Measurements from ENCODE around the gene RIPOR1.
"Not testable (repeated sequence)": the region's sequence is repeated elsewhere in the genome, so short reads cannot be mapped to it uniquely, and the experiment has no call there.

The RIPOR1 gene

DNA sequence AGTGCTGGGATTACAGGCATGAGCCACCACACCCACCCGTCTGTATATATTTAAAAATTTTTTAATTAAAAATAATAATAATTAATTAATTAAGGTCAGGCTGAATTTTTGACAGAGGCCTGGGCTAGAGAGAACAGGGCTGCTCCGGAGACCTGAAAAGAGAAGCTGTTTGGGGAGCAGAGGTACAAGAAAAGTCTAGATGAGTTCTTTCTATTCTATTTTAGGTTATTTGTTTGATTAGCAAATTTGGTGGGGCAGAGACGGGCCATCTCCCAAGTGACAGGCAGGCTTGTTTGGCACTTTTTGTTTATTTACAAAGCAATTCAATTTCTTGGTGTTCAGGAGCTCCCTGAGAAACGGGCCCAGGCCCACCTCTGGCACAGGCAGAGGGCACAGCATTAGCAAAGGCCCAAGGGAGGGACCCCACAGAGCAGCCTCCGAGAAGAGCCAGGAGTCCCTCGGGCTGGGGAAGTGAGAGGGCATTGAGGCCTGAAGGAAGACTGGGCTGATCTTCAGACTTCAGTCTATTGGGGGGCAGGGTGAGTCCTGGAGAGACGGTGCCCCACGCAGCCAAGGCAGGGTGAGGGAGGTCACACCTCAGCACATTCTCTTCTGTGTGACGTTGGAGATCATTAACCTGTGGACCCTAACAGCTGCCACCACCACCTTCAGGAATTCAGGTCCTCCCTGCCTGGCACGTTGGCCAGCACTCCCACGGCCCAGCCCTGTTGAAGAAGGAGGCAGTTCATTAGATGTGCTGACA is 10.8 kb upstream of the RIPOR1 start:
- DNase-seq (ENCODE audit: low read depth): no peak

DNA sequence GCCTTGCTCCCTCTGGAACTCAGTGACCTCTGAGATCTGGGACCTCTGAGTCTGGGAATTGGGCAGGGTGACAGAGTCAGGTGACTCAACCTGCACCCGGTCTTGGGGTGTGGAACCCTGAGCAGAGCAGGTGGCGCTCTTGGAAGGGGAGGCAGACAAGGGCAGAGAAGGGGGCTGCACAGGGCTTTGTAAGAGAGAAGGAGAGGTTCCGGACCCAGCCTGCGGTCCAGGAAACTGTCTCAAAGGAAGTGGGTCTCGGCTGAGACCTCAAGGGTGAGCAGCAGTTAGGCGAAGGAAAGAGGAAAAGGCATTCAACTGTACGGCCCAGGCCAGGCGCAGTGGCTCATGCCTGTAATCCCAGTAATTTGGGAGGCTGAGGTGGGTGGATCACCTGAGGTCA is 10.0 kb upstream of the RIPOR1 start:
- DNase-seq (ENCODE audit: low read depth): no peak

DNA sequence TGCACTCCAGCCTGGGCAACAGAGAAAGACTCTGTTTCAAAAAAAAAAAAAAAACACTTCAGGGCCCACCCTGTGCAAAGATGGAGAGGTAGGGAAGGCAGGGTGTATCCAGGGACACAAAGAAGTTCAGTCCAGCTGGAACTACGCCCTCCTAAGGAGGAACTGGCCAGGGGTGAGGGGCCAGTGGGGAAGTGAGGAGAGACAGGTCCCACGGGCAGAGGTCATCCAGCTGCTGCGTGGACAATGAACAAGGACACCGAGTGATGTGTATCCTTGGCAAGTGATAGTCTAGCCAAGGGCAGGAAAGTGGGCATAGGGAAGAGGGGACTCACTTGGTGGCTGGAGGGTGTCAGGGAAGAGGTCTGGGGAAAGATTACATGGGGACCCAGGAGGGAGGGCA is 9.4 kb upstream of the RIPOR1 start:
- no peak for DNase-seq (ENCODE audit: low read depth)

DNA sequence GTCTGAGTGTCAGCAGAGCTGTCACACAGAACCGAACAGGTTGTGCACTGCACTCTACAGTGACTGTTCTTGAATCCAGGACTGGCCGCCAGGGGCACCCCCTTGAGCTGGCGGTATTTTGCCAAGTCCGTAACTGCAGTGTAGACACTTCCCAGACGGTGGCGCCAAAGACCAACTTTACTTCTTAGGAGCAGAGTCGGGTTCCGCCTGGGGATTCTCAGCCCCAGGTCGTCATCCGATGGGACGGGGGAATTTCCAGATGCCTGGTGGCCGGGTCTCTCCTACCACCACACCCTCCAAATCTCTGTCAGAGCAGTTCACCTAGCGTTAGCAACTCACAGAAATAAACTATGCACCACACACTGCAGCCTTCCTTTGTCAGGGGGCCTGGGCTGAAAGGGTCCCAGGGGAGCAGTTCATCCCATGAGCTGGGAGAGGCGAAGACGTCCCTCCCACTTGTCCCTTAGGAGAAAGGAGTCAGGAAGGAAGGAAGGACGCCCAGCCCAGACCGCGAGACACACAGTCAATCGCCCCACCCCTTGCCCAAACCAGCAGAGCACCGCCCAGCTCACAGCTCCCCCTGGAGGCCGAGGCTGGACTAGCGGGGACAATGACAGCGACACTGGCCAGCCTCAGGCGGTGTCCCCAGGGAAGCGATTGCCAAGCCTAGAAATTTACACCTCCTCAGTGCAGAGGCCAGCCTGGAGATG is 7.4 kb upstream of the RIPOR1 start:
- peak; percentile 94 for DNase-seq (ENCODE audit: low read depth)

DNA sequence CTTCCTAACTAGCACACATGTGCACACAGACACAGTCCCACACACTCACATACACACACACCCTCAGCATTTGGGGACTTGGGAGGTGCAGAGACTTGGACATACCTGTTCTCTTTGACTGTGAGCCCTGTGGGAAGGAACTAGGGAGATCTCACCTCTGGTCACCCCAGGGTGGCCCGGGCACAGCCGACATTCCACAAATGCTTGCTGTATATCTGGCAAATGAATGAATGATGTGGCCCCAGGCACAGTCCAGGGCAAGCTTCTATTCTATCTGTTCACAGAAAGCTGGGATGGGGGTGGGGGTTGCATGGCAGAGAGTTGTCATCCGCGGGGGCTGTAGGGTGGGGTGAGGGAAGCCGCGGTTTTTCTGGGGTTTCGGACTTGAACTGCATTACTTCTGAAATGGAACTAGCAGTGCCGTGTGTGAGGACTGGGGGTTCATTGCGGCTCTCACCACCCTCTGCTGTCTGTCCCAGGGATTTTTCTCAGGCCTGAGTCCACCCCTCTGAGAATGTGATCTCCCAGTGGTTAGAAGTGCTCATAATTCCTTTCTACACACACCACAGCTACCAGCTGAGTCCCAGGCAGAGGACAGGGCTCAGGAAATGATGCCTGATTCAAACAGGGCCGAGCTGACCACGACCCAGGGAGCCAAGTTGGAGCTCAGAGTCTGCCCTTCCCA is 3.3 kb upstream of the RIPOR1 start:
- no peak for DNase-seq (ENCODE audit: low read depth)

DNA sequence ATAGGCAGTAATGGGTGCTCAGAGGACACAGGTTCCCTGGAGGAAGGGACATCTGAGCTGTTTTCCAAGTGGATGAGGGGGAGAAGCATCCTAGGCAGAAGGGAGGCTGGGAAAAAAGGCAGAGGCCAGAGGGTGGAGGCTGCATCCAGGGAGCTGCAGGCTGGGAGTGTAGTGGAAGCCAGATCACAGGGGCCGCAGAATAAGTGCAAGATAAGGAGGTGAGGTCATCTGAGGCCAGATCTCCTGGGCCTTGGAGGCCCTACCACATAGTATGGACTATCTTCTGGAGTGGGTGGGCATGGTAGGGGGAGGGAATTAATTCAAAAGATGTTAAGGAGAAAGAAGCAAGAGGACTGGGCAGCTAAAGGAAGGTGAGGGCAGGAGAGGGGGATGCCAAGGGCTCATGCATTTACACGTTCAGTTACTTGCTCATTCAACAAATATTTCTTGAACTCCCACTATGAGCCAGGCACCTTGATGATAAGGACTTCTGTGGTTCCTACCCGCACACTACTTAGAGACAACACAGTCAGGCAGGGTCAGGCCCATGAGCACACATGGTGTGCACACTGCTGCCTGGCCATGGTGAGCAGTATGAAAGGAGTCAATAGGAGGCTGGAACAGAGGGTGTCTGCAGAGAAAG is 2.4 kb upstream of the RIPOR1 start:
- DNase-seq (ENCODE audit: low read depth): no peak

DNA sequence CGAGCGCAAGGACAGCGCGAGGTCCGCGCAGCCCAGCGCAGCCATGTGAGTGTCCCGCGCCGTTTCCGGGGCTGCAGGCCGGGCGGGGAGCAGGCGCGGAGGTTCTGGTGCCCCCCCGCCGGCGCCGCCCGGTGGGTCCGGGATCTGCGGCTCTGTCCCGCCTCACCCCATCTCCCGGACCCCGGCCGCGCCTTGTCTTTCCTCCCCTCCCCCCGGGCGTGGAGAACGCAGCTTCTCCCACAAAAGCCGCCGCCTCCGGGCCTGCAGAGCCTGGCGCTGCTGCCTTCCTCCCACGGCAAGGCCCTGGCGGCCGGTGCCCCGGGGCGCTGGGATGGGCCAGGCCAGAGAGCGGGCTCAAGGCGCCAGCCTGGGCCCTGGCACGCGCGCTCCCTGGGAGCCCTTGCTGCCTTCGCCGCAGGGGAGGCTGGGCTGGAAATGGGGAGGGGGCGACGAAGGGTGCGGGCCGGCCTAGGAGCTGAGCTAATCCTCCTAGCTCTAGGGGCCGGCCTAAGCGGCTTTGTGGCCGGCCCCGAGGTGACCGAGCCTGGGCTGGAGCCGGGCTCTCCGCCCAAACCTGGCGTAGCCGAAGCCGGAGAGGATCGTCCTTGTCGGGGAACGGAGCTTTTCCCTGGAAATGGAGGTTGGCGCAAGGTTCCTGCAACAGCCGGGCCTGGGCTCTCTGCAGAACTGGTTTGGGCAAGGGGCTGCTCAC is 397 bp downstream of the RIPOR1 start:
- no peak for DNase-seq (ENCODE audit: low read depth)

DNA sequence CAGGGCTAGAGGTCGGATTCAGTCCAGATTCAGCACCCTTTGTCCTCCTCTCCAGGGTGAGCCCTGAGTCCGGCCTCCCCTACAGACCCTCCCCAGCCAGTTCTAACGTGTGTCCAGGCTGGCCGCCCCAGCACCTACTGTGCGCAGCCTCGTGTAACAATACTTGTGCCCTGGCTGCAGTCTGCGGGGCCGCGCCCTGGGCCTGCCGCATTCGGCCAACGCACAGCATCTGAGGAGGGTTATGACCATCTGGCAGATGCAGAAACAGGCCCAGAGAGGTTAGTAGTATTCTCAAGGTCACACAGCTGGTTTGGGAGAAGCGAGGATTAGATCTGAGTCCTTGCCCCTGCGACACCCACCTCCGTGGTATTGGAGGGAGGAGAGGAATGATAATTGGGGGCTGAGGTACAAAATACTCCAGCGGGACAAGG is 968 bp downstream of the RIPOR1 start:
- DNase-seq (ENCODE audit: low read depth): no peak

DNA sequence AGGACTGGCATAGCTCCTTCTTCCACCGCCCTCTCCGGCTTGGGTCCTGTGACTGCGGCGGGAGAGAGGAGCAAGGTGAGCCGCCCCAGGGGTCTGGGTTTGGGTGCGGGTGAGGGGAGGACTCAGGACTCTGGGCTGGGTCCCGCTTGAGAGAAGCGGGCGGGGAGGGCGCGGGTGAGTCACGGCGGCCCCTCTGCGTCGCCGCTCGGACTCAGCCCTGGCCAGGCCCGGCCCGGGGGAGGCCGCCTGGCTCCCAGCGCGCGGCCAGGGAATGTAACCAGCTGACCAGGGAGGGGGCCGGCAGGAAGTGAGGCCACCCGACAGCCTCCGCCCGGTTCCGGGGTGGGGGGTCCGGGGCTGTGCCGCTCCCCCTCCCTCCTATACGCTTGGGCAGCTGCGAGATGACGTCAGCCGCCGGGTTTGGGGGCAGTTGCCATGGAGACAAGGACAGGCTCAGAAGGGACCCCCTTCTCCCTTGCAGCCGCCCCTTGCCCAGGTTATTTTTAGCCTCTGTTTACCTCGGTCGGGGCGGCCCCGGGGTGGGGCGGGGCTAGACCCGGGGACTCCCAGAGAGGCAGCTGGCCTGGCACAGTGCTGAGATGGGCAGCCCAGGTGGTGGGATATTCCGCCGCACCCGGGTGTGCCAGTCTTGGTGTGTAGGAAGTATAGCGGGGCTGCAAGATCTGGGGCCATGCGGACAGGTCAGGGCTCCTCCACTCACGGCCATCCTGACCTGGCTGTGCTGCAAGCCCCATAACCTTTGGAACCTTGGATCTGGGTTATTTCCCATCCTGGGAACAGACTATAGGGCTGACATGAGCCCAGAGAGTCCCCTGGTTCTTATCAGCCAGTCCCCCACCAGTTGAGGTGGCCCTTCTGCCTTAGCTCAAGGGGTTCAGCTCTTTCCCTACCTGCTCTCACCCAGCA is 1.6 kb downstream of the RIPOR1 start:
- no peak for DNase-seq (ENCODE audit: low read depth)

DNA sequence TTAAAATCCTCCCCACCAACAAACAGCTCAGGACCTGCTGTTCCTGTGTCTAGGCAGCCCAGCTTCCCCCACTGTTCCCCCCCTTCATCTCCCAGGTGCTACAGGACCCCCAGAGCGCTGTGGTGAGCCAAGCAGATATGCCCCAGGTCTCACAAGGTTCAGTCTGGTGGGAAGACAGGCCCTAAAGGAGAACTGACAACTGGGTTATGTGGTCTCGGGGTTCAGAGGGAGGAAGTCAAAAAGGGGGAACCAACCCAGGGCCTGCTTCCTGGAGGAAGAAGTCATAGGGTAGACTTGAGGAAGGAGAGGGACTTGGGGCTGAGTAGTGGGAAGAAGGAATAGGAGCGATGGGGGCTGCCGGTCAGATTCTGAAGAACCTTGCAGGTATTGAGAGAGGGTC is 2.6 kb downstream of the RIPOR1 start:
- DNase-seq (ENCODE audit: low read depth): no peak

DNA sequence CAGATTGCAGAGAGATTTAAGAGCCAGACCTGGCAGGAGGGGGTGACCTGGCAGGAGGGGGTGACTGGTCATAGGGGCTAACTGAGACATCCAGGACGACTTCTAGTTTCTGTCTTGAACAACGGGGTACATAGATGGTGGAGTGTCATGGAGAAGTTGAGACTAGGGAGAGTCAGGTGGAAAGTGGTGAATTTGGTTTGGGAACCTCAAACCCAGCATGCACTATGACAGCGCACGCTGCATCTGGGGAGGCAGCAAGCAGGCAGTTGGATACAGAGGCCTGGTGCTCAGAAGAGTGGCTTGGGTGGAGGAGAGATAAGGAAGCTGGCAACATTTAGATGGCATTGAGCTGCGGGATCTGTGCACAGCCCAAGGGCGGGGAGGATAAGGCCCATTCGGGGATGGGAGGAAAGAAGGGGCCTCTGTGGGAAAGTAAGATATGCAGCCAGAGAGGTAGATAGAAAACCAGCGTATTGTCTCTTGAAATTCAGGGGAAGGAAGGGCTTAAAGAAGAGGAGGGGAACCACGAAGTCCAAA is 4.5 kb downstream of the RIPOR1 start:
- DNase-seq (ENCODE audit: low read depth): no peak

DNA sequence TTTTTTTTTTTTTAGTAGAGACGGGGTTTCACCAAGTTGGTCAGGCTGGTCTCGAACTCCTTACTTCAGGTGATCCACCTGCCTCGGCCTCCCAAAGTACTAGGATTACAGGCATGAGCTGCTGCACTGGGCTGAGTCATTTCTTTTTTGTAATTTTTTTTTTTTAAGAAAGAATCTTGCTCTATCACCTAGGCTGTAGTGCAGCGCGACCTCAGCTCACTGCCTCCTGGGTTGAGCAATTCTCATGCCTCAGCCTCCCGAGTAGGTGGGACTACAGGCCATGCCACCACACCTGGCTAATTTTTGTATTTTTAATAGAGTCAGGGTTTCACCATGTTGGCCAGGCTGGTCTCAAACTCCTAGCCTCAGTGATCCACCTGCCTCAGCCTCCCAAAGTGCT is 5.4 kb downstream of the RIPOR1 start:
- DNase-seq (ENCODE audit: low read depth): not testable (repeated sequence)

DNA sequence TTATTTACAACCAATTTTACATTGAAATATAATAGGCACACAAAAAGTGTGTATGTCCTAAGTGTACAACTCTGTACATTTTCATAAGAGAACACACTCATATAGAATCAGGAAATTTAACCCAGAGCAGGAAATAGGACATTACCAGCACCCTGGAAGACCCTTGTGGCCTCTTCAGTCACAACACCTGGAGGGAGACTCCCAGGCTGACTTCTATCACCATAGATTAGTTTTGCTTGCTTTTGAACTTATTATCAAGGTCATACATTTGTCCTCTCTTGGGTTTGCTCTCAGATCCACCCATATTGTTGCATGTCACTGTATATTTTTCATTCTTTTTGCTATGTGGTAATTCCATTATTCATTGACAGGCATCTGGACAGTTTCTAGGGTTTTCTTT is 5.8 kb downstream of the RIPOR1 start:
- no peak for DNase-seq (ENCODE audit: low read depth)

DNA sequence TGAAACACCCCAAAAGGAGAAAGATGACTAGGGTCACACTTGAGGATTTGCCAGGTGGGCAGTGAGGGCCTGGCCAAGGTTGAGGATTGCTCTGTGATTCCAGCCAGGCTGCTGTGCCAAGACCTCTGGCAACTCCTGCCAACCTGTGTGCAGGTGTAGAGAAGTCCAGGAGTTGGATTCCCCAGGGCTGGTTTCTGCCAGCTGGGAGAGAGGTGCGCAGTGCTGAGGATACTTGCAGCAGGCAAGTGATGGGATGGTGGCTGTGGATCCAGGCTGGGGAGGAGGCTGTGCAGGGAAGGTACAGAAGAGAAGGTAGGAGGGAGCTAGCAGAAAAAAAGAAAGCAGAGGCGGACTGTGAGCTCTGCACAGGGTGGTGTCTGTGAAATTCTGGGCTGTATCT is 6.6 kb downstream of the RIPOR1 start:
- DNase-seq (ENCODE audit: low read depth): no peak

DNA sequence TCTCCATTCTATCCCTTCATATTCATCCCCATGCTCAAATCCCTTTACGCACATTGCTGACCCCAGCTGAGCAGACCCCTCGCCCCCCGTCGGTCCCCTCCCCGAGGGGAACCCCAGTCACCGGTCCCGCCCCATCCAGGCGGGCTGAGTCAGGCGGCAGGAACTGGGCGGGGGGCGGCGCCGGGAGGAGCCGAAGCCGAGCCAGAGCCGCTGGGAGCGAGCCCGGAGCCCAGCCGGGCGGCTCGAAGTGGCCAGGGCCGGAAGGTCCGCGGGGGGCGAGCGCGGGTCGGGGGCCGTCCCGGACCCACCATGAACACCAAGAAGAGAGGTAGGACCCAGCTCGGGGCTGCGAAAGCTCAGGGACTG is 8.6 kb downstream of the RIPOR1 start:
- peak; percentile 50 for DNase-seq (ENCODE audit: low read depth)

DNA sequence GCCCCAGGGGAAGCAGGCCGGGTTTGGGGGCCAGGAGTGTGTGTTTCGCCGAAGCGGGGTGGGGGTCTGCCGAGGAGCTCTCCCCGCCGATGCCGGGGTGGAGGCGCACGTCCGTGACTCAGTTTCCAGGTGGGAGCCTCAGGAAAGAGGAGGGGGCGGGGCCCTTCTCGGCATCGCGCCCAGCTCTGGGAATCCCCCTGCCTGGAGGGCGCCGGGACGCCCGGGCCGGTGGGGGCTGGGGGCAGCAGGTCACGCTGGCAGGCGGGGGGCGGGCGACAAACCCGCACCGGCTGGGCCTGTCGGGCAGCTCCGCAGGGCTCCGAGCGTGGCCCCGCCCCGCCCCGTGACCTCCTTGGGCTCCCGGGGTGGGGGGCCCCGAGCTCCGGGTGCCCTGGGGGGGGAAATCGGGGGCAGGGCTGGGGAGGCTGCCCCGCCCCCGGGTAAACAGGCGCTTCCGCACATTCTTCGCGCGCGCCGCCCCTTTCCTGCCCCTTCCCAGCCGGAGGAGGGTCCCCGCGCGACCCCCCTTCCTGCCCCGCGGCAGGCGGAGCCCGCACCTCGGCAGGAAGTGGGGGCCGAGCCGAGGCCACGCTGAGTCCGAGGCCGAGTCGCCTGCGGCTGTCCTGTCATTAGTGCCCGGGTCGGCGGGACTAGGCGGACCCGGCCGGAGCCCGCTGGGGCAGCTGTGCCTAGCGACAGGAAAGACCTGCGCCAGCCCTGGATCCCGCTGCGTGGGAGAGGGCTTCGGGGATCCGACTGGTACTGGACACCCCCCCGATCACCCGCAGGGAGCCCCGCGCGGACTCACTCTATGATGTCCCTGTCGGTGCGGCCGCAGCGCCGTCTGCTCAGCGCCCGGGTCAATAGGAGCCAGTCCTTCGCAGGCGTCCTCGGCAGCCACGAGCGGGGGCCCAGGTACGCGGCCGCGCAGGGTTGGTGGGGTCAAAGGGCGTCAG is 9.3 kb downstream of the RIPOR1 start:
- DNase-seq (ENCODE audit: low read depth): peak; percentile 59

DNA sequence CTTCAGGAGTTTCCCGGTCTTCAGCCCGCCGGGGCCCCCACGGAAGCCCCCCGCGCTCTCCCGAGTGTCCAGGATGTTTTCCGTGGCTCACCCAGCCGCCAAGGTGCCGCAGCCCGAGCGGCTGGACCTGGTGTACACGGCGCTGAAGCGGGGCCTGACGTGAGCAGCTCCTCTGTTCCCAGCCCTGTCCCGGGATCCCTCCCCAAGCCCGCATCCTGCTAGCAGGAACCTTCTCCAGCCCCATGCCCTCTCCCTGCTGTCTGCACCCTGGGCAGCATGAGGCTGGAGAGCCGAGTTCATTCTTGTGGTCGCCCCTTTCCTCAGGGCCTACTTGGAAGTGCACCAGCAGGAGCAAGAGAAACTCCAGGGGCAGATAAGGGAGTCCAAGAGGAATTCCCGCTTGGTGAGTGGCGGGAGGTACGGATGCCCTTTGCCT is 10.1 kb downstream of the RIPOR1 start:
- no peak for DNase-seq (ENCODE audit: low read depth)

DNA sequence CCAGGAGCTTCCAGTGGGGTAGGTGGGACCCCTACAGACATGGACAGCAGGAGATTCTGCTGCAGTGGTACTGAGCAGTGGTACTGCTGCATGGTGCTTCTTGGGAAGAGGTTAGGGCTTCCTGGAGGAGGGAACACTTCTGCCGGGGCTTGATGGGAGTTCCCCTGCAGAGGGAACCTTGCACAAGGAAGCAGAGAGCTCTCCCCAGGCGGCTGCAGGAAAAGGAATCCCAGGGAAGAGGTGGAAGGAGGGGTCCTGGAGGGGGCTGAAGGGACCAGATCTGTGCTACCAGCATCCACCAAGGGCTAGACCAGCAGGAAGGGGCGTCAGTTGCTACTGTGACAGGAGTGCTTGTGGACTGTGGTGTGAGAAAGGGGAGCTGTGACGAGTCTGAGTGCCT is 10.6 kb downstream of the RIPOR1 start:
- no peak for DNase-seq (ENCODE audit: low read depth)

All from activated T-helper 9 cell treated with anti-CD3 and anti-CD28 coated beads, Interleukin-2, amount 50 U/mL, for 16 hours (primary cell).